ENCODE data around the gene AMBRA1.
A peak's percentile ranks its signal among the peaks of the same experiment; 100 is the strongest.

The AMBRA1 gene

GRCh38 chr11:46367244-46367915 is 226.4 kb downstream of the AMBRA1 start:
- peak; percentile 63 for DNase-seq (ENCODE audit: low read depth)

GRCh38 chr11:46366661-46367161 is 227.1 kb downstream of the AMBRA1 start:
- no peak for DNase-seq (ENCODE audit: low read depth)

GRCh38 chr11:46366260-46366659 is 227.6 kb downstream of the AMBRA1 start:
- no peak for DNase-seq (ENCODE audit: low read depth)

GRCh38 chr11:46364791-46365190 is 229.0 kb downstream of the AMBRA1 start:
- no peak for DNase-seq (ENCODE audit: low read depth)

- no peak for DNase-seq (ENCODE audit: low read depth)
Observed at GRCh38 chr11:46364056-46364455, 229.8 kb downstream of the AMBRA1 start.

GRCh38 chr11:46363455-46364005 is 230.3 kb downstream of the AMBRA1 start:
- DNase-seq (ENCODE audit: low read depth), result no peak

GRCh38 chr11:46363031-46363407 is 230.8 kb downstream of the AMBRA1 start:
- no peak for DNase-seq (ENCODE audit: low read depth)

GRCh38 chr11:46362156-46363030 is 231.4 kb downstream of the AMBRA1 start:
- DNase-seq (ENCODE audit: low read depth), result no peak

- DNase-seq (ENCODE audit: low read depth), result no peak
Observed at GRCh38 chr11:46361283-46362155, 232.3 kb downstream of the AMBRA1 start.

- no peak for DNase-seq (ENCODE audit: low read depth)
Observed at GRCh38 chr11:46360878-46361277, 232.9 kb downstream of the AMBRA1 start.

- no peak for DNase-seq (ENCODE audit: low read depth)
Observed at GRCh38 chr11:46359953-46360352, 233.9 kb downstream of the AMBRA1 start.

- DNase-seq (ENCODE audit: low read depth), result no peak
Observed at GRCh38 chr11:46357483-46357936, 236.3 kb downstream of the AMBRA1 start.

GRCh38 chr11:46356924-46357482 is 236.8 kb downstream of the AMBRA1 start:
- no peak for DNase-seq (ENCODE audit: low read depth)

GRCh38 chr11:46353698-46354097 is 240.1 kb downstream of the AMBRA1 start:
- no peak for DNase-seq (ENCODE audit: low read depth)

GRCh38 chr11:46352063-46352841 is 241.6 kb downstream of the AMBRA1 start:
- no peak for DNase-seq (ENCODE audit: low read depth)

GRCh38 chr11:46351606-46352005 is 242.2 kb downstream of the AMBRA1 start:
- DNase-seq (ENCODE audit: low read depth), result no peak

- DNase-seq (ENCODE audit: low read depth), result no peak
Observed at GRCh38 chr11:46351148-46351547, 242.7 kb downstream of the AMBRA1 start.

GRCh38 chr11:46350695-46351094 is 243.1 kb downstream of the AMBRA1 start:
- no peak for DNase-seq (ENCODE audit: low read depth)

- no peak for DNase-seq (ENCODE audit: low read depth)
Observed at GRCh38 chr11:46348566-46349401, 245.0 kb downstream of the AMBRA1 start.

Measured in stimulated activated CD8-positive, alpha-beta memory T cell treated with anti-CD3 and anti-CD28 coated beads, Interleukin-15, amount 100 ng/mL, for 24 hours (primary cell).